GM18498 (cell line): Measurements from ENCODE around the gene TPBGL.

Experiments used
- ATAC-seq: cut with Tn5 transposase; IDR thresholded peaks from one replicate; pipeline ENCODE4 v1.9.1; 2021; ENCODE audit warnings: mild to moderate bottlenecking, moderate library complexity; ENCODE audit not compliant: unreplicated experiment

The TPBGL gene

DNA sequence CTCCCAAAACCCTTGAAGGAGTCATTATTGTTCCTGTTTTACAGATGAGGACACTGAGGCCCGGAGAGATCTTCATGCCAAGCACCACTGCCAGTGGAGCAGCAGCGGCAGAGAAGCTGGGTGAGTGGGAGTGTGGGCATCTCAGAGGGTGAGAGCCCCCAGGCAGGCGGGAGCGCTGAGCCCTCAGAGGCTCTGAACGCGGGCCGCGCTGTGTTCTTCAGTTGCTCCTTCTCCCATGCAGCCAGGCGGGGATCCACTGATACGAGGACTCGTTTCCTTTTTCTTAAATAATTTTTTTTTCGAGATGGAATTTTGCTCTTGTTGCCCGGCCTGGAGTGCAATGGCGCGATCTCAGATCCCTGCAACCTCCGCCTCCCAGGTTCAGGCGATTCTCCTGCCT is 47.0 kb downstream of the TPBGL start:
- no peak for ATAC-seq

DNA sequence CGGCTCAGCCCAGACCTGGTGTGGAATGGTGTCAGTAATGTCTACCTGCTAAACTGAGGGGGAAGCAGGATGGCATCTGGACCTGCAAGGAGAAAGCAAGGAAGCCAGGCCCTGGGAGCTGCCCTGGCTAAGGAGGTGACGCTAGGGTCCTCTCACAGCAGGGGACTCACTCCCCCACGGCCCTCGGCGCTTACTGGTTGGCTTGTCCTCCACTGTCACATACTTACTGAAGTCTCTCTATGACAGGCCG is 48.9 kb downstream of the TPBGL start:
- ATAC-seq, result no peak

DNA sequence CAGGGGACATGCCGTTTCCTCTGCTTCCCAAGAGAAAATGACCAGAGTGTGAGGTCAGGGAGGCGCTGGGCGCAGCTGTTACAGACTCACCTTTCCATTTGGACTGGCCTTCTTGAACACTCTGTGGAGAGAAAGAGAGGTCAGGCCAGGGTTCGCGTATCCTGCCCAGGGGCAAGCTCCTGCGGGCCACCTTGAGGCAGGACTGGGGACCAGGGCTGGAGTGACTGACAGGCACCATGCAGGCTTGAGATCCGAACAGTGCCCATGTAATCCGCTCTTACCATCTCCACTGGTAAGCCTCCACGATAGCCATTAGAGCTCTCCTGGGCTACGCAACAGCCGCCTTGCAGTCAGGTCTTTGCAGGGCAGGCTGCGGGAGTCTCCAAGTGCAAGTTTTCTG is 49.3 kb downstream of the TPBGL start:
- no peak for ATAC-seq

DNA sequence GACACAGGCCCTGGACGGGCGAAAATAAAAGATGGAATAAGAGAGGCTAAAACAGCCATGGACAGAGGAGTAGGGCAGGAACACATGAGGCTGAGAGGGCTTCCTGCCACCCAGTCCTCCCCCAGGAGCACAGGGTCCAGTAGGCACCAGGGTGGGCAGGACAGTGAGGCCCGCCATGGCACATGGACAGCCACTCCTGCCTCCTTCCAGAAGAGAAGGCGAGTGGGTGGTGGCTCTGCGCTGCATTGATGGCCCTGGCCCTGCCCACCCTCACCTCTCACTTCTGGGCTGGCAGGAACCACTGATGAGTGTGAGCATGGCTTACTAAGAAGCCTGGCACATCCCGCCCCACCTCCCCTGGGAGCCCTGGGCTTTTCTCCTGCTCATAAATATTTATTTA is 51.2 kb downstream of the TPBGL start:
- ATAC-seq, result no peak

DNA sequence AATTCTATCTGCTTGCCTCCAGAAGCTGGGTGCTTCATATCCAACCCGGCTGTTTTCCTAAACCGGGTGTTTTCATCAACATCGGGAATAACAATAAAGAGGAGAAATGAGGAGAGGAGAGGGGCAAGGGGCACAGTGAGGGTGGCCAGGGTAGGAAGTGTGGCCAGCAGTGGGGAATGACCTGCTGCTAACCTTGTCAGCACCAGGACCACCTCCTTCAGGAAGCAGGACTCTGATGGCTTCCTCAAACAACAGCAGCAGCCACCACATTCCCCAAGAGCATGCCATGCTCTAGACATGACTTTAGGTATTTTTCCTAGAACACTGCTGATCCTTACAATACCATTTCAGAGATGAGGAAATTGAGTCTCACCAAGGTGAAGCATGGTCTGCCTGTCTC is 52.4 kb downstream of the TPBGL start:
- ATAC-seq, result no peak
